GM15510 (cell line): Measurements from ENCODE around the gene DIP2C.

Source experiments
- POLR2A ChIP-seq: IDR thresholded peaks from 3 replicates; pipeline ENCODE4 v1.6.1; 2011; ENCODE audit warnings: borderline replicate concordance; ENCODE audit not compliant: insufficient read length; ENCODE audit errors: extremely low read depth

Gene DIP2C

GRCh38 chr10:404346-404745 is 285.1 kb downstream of the DIP2C start:
- TF ChIP-seq POLR2A = no peak

GRCh38 chr10:398954-399353 is 290.5 kb downstream of the DIP2C start:
- TF ChIP-seq POLR2A = no peak

GRCh38 chr10:397321-398068 is 292.0 kb downstream of the DIP2C start:
- TF ChIP-seq POLR2A = no peak

GRCh38 chr10:396535-397220 is 292.8 kb downstream of the DIP2C start:
- no peak for TF ChIP-seq POLR2A

- TF ChIP-seq POLR2A = no peak
These were observed 293.4 kb downstream of the DIP2C start for GRCh38 chr10:396107-396506.

GRCh38 chr10:395665-396064 is 293.8 kb downstream of the DIP2C start:
- TF ChIP-seq POLR2A = no peak

GRCh38 chr10:393787-394438 is 295.6 kb downstream of the DIP2C start:
- TF ChIP-seq POLR2A = no peak

GRCh38 chr10:393106-393745 is 296.2 kb downstream of the DIP2C start:
- no peak for TF ChIP-seq POLR2A

GRCh38 chr10:392705-393037 is 296.8 kb downstream of the DIP2C start:
- TF ChIP-seq POLR2A = no peak

GRCh38 chr10:391847-392704 is 297.4 kb downstream of the DIP2C start:
- TF ChIP-seq POLR2A = no peak

- no peak for TF ChIP-seq POLR2A
These were observed 298.2 kb downstream of the DIP2C start for GRCh38 chr10:391305-391704.

GRCh38 chr10:390449-391100 is 298.9 kb downstream of the DIP2C start:
- TF ChIP-seq POLR2A = no peak

GRCh38 chr10:389836-390448 is 299.5 kb downstream of the DIP2C start:
- no peak for TF ChIP-seq POLR2A
